Astrocyte (in vitro differentiated cells and primary cell): Measurements from ENCODE around the gene TRIP4. TPM values are rescaled to one million over a fixed set of nuclear protein-coding genes. Genes with fewer than 3 reads are reported as not detected.

Source experiments
- DNase-seq: peaks from one replicate; pipeline ENCODE4 v3.0.0-alpha.2; 2010; ENCODE audit warnings: low read depth
- FAIRE-seq: peaks from 2 replicates; lab custom pipeline; 2011; peaks lifted over from hg19 to GRCh38; lab: Jason Lieb, UNC
- H2AFZ ChIP-seq: 2 replicates; pipeline ENCODE4 v1.6.0; 2012; ENCODE audit warnings: low read depth, low read length, inconsistent platforms
- H3K27ac ChIP-seq: 2 replicates; pipeline ENCODE4 v1.5.1; 2011; ENCODE audit warnings: low read depth, low read length, inconsistent platforms
- H3K27me3 ChIP-seq: 2 replicates; pipeline ENCODE4 v1.6.0; 2011; ENCODE audit warnings: low read length, inconsistent platforms; ENCODE audit not compliant: insufficient read depth
- H3K36me3 ChIP-seq: 2 replicates; pipeline ENCODE4 v1.5.1; 2011; ENCODE audit warnings: low read length, inconsistent platforms; ENCODE audit not compliant: insufficient read depth
- H3K4me1 ChIP-seq: 2 replicates; pipeline ENCODE4 v1.5.1; 2011; ENCODE audit warnings: low read length, inconsistent platforms; ENCODE audit not compliant: insufficient read depth
- H3K4me2 ChIP-seq: 2 replicates; pipeline ENCODE4 v1.6.0; 2012; ENCODE audit warnings: low read length, inconsistent platforms
- H3K4me3 ChIP-seq: 2 replicates; pipeline ENCODE4 v1.5.1; 2011; ENCODE audit warnings: low read depth, mild to moderate bottlenecking, low read length, inconsistent platforms; ENCODE audit not compliant: insufficient read depth
- H3K79me2 ChIP-seq: 2 replicates; pipeline ENCODE4 v1.6.0; 2012; ENCODE audit warnings: mild to moderate bottlenecking, low read length, inconsistent platforms; ENCODE audit not compliant: insufficient read depth
- H3K9ac ChIP-seq: 2 replicates; pipeline ENCODE4 v1.6.0; 2012; ENCODE audit warnings: mild to moderate bottlenecking, low read length, inconsistent platforms
- H3K9me3 ChIP-seq: 2 replicates; pipeline ENCODE4 v1.5.1; 2012; ENCODE audit warnings: low read depth, mild to moderate bottlenecking, low read length, inconsistent platforms; ENCODE audit not compliant: insufficient read depth
- H4K20me1 ChIP-seq: 2 replicates; pipeline ENCODE4 v1.6.0; 2012; ENCODE audit warnings: low read length, inconsistent platforms; ENCODE audit not compliant: insufficient read depth
- H3K27ac Mint-ChIP-seq: one replicate; pipeline ENCODE4 v1.8.0; 2021; ENCODE audit warnings: mild to moderate bottlenecking, mixed read lengths; ENCODE audit not compliant: unreplicated experiment
- H3K27me3 Mint-ChIP-seq: one replicate; pipeline ENCODE4 v1.8.0; 2021; ENCODE audit warnings: low read depth, mixed read lengths; ENCODE audit not compliant: unreplicated experiment
- H3K36me3 Mint-ChIP-seq: one replicate; pipeline ENCODE4 v1.8.0; 2021; ENCODE audit warnings: low read depth, mixed read lengths; ENCODE audit not compliant: unreplicated experiment
- H3K4me1 Mint-ChIP-seq: one replicate; pipeline ENCODE4 v1.8.0; 2021; ENCODE audit warnings: low read depth, mixed read lengths; ENCODE audit not compliant: unreplicated experiment
- H3K4me3 Mint-ChIP-seq: one replicate; pipeline ENCODE4 v1.8.0; 2021; ENCODE audit warnings: mild to moderate bottlenecking, moderate library complexity, mixed read lengths; ENCODE audit not compliant: unreplicated experiment
- H3K9me3 Mint-ChIP-seq: one replicate; pipeline ENCODE4 v1.8.0; 2021; ENCODE audit warnings: mild to moderate bottlenecking, mixed read lengths; ENCODE audit not compliant: unreplicated experiment
- EZH2 ChIP-seq: IDR thresholded peaks from 2 replicates; pipeline ENCODE4 v1.6.1; 2012; ENCODE audit warnings: mild to moderate bottlenecking, low read length, inconsistent platforms; ENCODE audit not compliant: insufficient read depth
- total RNA-seq: library from RNA; stranded (reverse); gene quantifications from 2 replicates; pipeline ENCODE4 v1.2.1, GENCODE V29; 2021
- TF ChIP-seq, protein P1 (sequence below): IDR thresholded peaks from 2 replicates; pipeline ENCODE4 v1.5.1; 2011; ENCODE audit warnings: low read depth, mild to moderate bottlenecking, inconsistent platforms, low read length, moderate library complexity; ENCODE audit not compliant: insufficient read depth

TRIP4 gene
- total RNA-seq, 1 donor from 2014 or later = 40.7 TPM

DNA sequence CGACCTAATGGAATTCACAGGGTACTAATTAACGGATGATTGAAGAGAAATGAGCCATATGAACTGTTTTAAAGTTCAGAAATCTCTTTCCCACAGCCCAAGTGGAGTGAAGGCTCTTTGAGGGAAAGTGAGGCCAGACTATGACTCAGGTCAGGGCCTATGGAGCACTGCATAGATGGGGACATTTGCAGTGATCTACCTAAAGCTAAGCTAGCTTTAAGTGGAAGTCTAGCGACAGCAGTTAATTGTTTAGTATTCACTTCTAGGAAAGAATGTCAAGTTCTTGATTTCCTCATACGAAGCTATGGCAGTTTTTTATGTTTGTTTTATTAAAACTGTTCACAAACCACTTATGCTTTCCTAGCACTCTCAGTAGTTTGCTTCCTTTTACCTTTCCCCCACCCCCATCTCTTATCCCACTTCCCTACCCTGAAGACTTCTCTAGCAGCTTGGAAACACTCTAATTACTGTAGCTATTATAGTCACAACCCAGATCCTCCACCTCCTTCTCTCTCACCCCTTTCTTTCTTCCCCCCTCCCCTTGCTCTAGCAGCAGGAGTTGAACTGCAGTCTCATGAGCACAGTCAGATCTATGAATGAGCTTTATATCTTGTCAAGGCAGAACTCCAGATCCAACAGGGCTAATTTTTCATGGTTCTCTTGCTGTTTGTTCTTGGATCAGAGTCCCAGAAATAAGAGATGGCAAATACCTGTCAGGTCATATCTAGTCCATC lies 78.9 kb downstream of the TRIP4 start:
- Mint-ChIP-seq H3K9me3 (no peaks in the 10 kb centered on the region), H3K27me3 (no peaks in the 10 kb centered on the region), H3K36me3 (peaks cover 4% of the 10 kb centered on the region), H3K4me3 (no peak overlapping the region), H3K4me1 (peaks cover 37% of the 10 kb centered on the region), H3K27ac (peak overlapping the region; percentile 90)
- H3K36me3 ChIP-seq = peaks cover 4% of the 10 kb centered on the region
- DNase-seq (no peak), FAIRE-seq (no peak)
- peaks cover 99% of the 10 kb centered on the region for H3K79me2 ChIP-seq
- no peaks in the 10 kb centered on the region for H3K9me3 ChIP-seq
- H3K4me1 ChIP-seq = peaks cover 17% of the 10 kb centered on the region
- peaks cover 87% of the 10 kb centered on the region for H4K20me1 ChIP-seq
- TF ChIP-seq, protein P1, sequence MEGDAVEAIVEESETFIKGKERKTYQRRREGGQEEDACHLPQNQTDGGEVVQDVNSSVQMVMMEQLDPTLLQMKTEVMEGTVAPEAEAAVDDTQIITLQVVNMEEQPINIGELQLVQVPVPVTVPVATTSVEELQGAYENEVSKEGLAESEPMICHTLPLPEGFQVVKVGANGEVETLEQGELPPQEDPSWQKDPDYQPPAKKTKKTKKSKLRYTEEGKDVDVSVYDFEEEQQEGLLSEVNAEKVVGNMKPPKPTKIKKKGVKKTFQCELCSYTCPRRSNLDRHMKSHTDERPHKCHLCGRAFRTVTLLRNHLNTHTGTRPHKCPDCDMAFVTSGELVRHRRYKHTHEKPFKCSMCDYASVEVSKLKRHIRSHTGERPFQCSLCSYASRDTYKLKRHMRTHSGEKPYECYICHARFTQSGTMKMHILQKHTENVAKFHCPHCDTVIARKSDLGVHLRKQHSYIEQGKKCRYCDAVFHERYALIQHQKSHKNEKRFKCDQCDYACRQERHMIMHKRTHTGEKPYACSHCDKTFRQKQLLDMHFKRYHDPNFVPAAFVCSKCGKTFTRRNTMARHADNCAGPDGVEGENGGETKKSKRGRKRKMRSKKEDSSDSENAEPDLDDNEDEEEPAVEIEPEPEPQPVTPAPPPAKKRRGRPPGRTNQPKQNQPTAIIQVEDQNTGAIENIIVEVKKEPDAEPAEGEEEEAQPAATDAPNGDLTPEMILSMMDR = no peak
- no peak overlapping the region for H3K9ac ChIP-seq
- no peak overlapping the region for H2AFZ ChIP-seq
- no peaks in the 10 kb centered on the region for H3K27me3 ChIP-seq
- H3K4me2 ChIP-seq = no peak overlapping the region
- no peak overlapping the region for H3K27ac ChIP-seq
- H3K4me3 ChIP-seq = no peak overlapping the region

DNA sequence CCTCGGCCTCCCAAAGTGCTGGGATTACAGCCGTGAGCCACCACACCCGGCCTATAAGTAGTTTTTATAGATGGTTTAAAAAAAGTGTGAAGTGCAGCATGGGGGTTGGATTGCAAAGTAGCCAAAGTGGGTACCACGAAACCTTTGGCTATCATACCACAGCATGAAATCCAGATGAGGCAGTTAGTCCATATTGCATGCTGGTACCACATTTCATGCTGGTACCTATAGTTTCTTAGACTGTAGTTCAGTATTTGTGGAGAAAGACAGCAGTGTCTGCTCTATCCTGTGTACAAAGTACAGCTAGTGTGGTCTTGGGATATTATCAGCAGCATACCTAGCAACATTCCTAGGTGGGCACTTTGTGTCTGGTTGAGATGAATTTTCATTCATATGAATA lies 84.5 kb downstream of the TRIP4 start:
- peaks cover 91% of the 10 kb centered on the region for H3K79me2 ChIP-seq
- no peak overlapping the region for H3K27ac Mint-ChIP-seq
- H2AFZ ChIP-seq = no peak overlapping the region
- TF ChIP-seq, protein P1 = no peak
- no peak for TF ChIP-seq EZH2
- H3K4me1 ChIP-seq = no peaks in the 10 kb centered on the region
- H3K9ac ChIP-seq = no peak overlapping the region
- DNase-seq (no peak), FAIRE-seq (no peak)
- H3K4me3 Mint-ChIP-seq = no peak overlapping the region
- H3K4me1 Mint-ChIP-seq = peaks cover 16% of the 10 kb centered on the region
- H3K4me2 ChIP-seq = no peak overlapping the region
- no peaks in the 10 kb centered on the region for H3K27me3 ChIP-seq
- no peak overlapping the region for H3K4me3 ChIP-seq
- peaks cover 4% of the 10 kb centered on the region for H3K36me3 ChIP-seq
- no peaks in the 10 kb centered on the region for H3K9me3 Mint-ChIP-seq
- H4K20me1 ChIP-seq = peaks cover 75% of the 10 kb centered on the region
- no peaks in the 10 kb centered on the region for H3K27me3 Mint-ChIP-seq
- H3K27ac ChIP-seq = no peak overlapping the region
- no peaks in the 10 kb centered on the region for H3K9me3 ChIP-seq
- peaks cover 4% of the 10 kb centered on the region for H3K36me3 Mint-ChIP-seq

DNA sequence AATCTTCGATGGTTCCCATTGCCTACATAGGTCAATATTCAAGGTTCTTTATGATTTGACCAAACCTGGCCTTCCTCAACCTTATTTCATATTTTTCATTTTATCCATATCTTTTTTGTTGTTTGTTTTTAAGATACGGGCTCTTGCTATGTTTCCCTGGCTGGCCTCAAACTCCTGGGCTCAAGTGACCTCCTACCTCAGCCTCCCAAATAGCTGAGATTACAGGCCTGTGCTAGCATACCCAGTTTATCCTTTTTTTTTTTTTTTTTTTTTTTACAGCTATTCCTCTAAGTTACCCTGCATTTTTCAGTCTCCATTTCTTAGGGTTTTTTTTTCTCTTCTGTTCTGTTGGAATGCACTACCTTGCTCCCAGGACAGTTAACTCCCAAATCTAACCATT lies 87.2 kb downstream of the TRIP4 start:
- peaks cover 2% of the 10 kb centered on the region for H3K36me3 Mint-ChIP-seq
- no peak overlapping the region for H3K4me3 Mint-ChIP-seq
- no peaks in the 10 kb centered on the region for H3K27me3 Mint-ChIP-seq
- no peaks in the 10 kb centered on the region for H3K27me3 ChIP-seq
- no peak overlapping the region for H2AFZ ChIP-seq
- TF ChIP-seq EZH2 = no peak
- TF ChIP-seq, protein P1 = no peak
- DNase-seq (no peak), FAIRE-seq (no peak)
- H3K79me2 ChIP-seq = peaks cover 82% of the 10 kb centered on the region
- H3K4me1 Mint-ChIP-seq = peaks cover 9% of the 10 kb centered on the region
- H3K4me1 ChIP-seq = no peaks in the 10 kb centered on the region
- no peak overlapping the region for H3K4me3 ChIP-seq
- peaks cover 4% of the 10 kb centered on the region for H3K36me3 ChIP-seq
- peaks cover 72% of the 10 kb centered on the region for H4K20me1 ChIP-seq
- no peaks in the 10 kb centered on the region for H3K9me3 Mint-ChIP-seq
- H3K27ac ChIP-seq = no peak overlapping the region
- H3K4me2 ChIP-seq = no peak overlapping the region
- no peaks in the 10 kb centered on the region for H3K9me3 ChIP-seq
- no peak overlapping the region for H3K27ac Mint-ChIP-seq
- no peak overlapping the region for H3K9ac ChIP-seq
